HUES64 (cell line): Measurements from ENCODE around the gene KRT2.

Source experiments
- H3K27ac ChIP-seq: 2 replicates; pipeline ENCODE4 v1.7.0; 2013; ENCODE audit warnings: low read depth, low read length, inconsistent platforms
- H3K27me3 ChIP-seq: 2 replicates; pipeline ENCODE4 v1.6.1; 2013; ENCODE audit warnings: mild to moderate bottlenecking, low read length; ENCODE audit not compliant: insufficient read depth
- H3K36me3 ChIP-seq: 2 replicates; pipeline ENCODE4 v1.6.1; 2013; ENCODE audit warnings: mild to moderate bottlenecking, low read length; ENCODE audit not compliant: insufficient read depth
- H3K4me1 ChIP-seq: 2 replicates; pipeline ENCODE4 v1.6.1; 2013; ENCODE audit warnings: mild to moderate bottlenecking, low read length, moderate library complexity; ENCODE audit not compliant: insufficient read depth
- H3K4me3 ChIP-seq: 2 replicates; pipeline ENCODE4 v1.5.1; 2013; ENCODE audit warnings: mild to moderate bottlenecking, low read length, moderate library complexity
- H3K9ac ChIP-seq: 2 replicates; pipeline ENCODE4 v1.6.1; 2013; ENCODE audit warnings: mild to moderate bottlenecking, low read depth, low read length
- H3K9me3 ChIP-seq: 2 replicates; pipeline ENCODE4 v1.6.1; 2013; ENCODE audit warnings: low read depth, low read length; ENCODE audit not compliant: insufficient read depth
- WGBS: fragments of 150-250, 120-280 bp; methylation state at CpG from one replicate; pipeline ENCODE4 v1.1.7; 2013; ENCODE audit warnings: missing lambda C conversion rate; 5-methylcytosine and 5-hydroxymethylcytosine counted together

The KRT2 gene

GRCh38 chr12:52614381-52615207, 37.4 kb downstream of the KRT2 start:
- H3K4me3 ChIP-seq, result no peak overlapping the region
- peaks cover 6% of the 10 kb centered on the region; the same call in 1 of the 2 replicates for H3K27me3 ChIP-seq
- WGBS, result 90% methylated on average over 10 of the region's 10 CpGs
- H3K36me3 ChIP-seq, result no peaks in the 10 kb centered on the region
- no peaks in the 10 kb centered on the region for H3K4me1 ChIP-seq
- no peak overlapping the region for H3K9ac ChIP-seq
- H3K27ac ChIP-seq, result no peak overlapping the region
- no peaks in the 10 kb centered on the region for H3K9me3 ChIP-seq

- H3K4me1 ChIP-seq, result no peaks in the 10 kb centered on the region
- H3K9ac ChIP-seq, result no peak overlapping the region
- no peaks in the 10 kb centered on the region for H3K9me3 ChIP-seq
- WGBS, result 97% methylated on average over 9 of the region's 9 CpGs
- no peaks in the 10 kb centered on the region for H3K36me3 ChIP-seq
- peaks cover 6% of the 10 kb centered on the region; the same call in 1 of the 2 replicates for H3K27me3 ChIP-seq
- H3K4me3 ChIP-seq, result no peak overlapping the region
- no peak overlapping the region for H3K27ac ChIP-seq
These were observed 38.5 kb downstream of the KRT2 start for GRCh38 chr12:52613384-52614030.

- no peaks in the 10 kb centered on the region for H3K36me3 ChIP-seq
- H3K4me3 ChIP-seq, result no peak overlapping the region
- no peak overlapping the region for H3K27ac ChIP-seq
- H3K27me3 ChIP-seq, result peaks cover 6% of the 10 kb centered on the region; the same call in 1 of the 2 replicates
- no peaks in the 10 kb centered on the region for H3K4me1 ChIP-seq
- no peaks in the 10 kb centered on the region for H3K9me3 ChIP-seq
- WGBS, result 87% methylated on average over 5 of the region's 5 CpGs
- no peak overlapping the region for H3K9ac ChIP-seq
These were observed 39.3 kb downstream of the KRT2 start for GRCh38 chr12:52612431-52613383.

GRCh38 chr12:52611080-52611468, 40.9 kb downstream of the KRT2 start:
- WGBS, result 94% methylated on average over 6 of the region's 6 CpGs
- H3K27ac ChIP-seq, result no peak overlapping the region
- H3K4me3 ChIP-seq, result no peak overlapping the region
- no peak overlapping the region for H3K9ac ChIP-seq
- no peaks in the 10 kb centered on the region for H3K36me3 ChIP-seq
- H3K9me3 ChIP-seq, result no peaks in the 10 kb centered on the region
- H3K4me1 ChIP-seq, result no peaks in the 10 kb centered on the region
- H3K27me3 ChIP-seq, result peaks cover 6% of the 10 kb centered on the region; the same call in 1 of the 2 replicates

GRCh38 chr12:52608826-52609630, 43.0 kb downstream of the KRT2 start:
- H3K4me3 ChIP-seq, result no peak overlapping the region
- H3K9me3 ChIP-seq, result no peaks in the 10 kb centered on the region
- peaks cover 6% of the 10 kb centered on the region; the same call in 1 of the 2 replicates for H3K27me3 ChIP-seq
- no peak overlapping the region for H3K27ac ChIP-seq
- H3K9ac ChIP-seq, result no peak overlapping the region
- no peaks in the 10 kb centered on the region for H3K36me3 ChIP-seq
- no peaks in the 10 kb centered on the region for H3K4me1 ChIP-seq
- 89% methylated on average over 8 of the region's 8 CpGs for WGBS

GRCh38 chr12:52608161-52608560, 43.9 kb downstream of the KRT2 start:
- Histone ChIP-seq H3K4me1 (no peaks in the 10 kb centered on the region), H3K36me3 (no peaks in the 10 kb centered on the region), H3K27me3 (peaks cover 6% of the 10 kb centered on the region; the same call in 1 of the 2 replicates), H3K9me3 (no peaks in the 10 kb centered on the region), H3K4me3 (no peak overlapping the region), H3K27ac (no peak overlapping the region), H3K9ac (no peak overlapping the region)
- WGBS, result 86% methylated on average over 6 of the region's 6 CpGs

- WGBS, result 91% methylated on average over 1 of the region's 1 CpG
- H3K9ac ChIP-seq, result no peak overlapping the region
- H3K4me1 ChIP-seq, result no peaks in the 10 kb centered on the region
- H3K4me3 ChIP-seq, result no peak overlapping the region
- H3K27me3 ChIP-seq, result peaks cover 6% of the 10 kb centered on the region; the same call in 1 of the 2 replicates
- H3K36me3 ChIP-seq, result no peaks in the 10 kb centered on the region
- no peaks in the 10 kb centered on the region for H3K9me3 ChIP-seq
- no peak overlapping the region for H3K27ac ChIP-seq
These were observed 44.7 kb downstream of the KRT2 start for GRCh38 chr12:52607314-52607713.

GRCh38 chr12:52606581-52607218, 45.3 kb downstream of the KRT2 start:
- Histone ChIP-seq H3K36me3 (no peaks in the 10 kb centered on the region), H3K9me3 (no peaks in the 10 kb centered on the region), H3K4me3 (no peak overlapping the region), H3K27me3 (peaks cover 6% of the 10 kb centered on the region; the same call in 1 of the 2 replicates), H3K27ac (no peak overlapping the region), H3K4me1 (no peaks in the 10 kb centered on the region), H3K9ac (no peak overlapping the region)
- 91% methylated on average over 7 of the region's 7 CpGs for WGBS

GRCh38 chr12:52606096-52606495, 45.9 kb downstream of the KRT2 start:
- no peak overlapping the region for H3K9ac ChIP-seq
- no peak overlapping the region for H3K27ac ChIP-seq
- no peaks in the 10 kb centered on the region for H3K9me3 ChIP-seq
- peaks cover 6% of the 10 kb centered on the region; the same call in 1 of the 2 replicates for H3K27me3 ChIP-seq
- H3K4me1 ChIP-seq, result no peaks in the 10 kb centered on the region
- WGBS, result 80% methylated on average over 3 of the region's 3 CpGs
- no peak overlapping the region for H3K4me3 ChIP-seq
- H3K36me3 ChIP-seq, result no peaks in the 10 kb centered on the region

- no peak overlapping the region for H3K4me3 ChIP-seq
- H3K9me3 ChIP-seq, result no peaks in the 10 kb centered on the region
- peaks cover under 1% of the 10 kb centered on the region; the same call in 1 of the 2 replicates for H3K27me3 ChIP-seq
- 100% methylated on average over 1 of the region's 1 CpG for WGBS
- no peak overlapping the region for H3K9ac ChIP-seq
- H3K4me1 ChIP-seq, result no peaks in the 10 kb centered on the region
- H3K36me3 ChIP-seq, result no peaks in the 10 kb centered on the region
- H3K27ac ChIP-seq, result no peak overlapping the region
These were observed 46.5 kb downstream of the KRT2 start for GRCh38 chr12:52605542-52605941.
